ENCODE results near the gene OR4D11.

- no peak for TF ChIP-seq POLR2A (IDR thresholded peaks at IDR 0.05; ENCODE audit: low read length)
- no peak for TF ChIP-seq GATA1 (IDR thresholded peaks at IDR 0.05; ENCODE audit: low read depth, low read length)
Observed at GRCh38 chr11:59553323-59553722, 49.9 kb downstream of the OR4D11 start.
